CD4-positive, CD25-positive, alpha-beta regulatory T cell (primary cell): ENCODE results near the gene TNFRSF13B. TPM values are rescaled to one million over a fixed set of nuclear protein-coding genes. Genes with fewer than 3 reads are reported as not detected.

Experiments used
- ATAC-seq, 2 donors: fragments of 150-1000 bp; cut with Tn5 transposase; one replicate each; pipeline ENCODE4 v1.10.0; 2021; ENCODE audit warnings: low read depth in 2 of 2, moderate number of reproducible peaks in 2 of 2, moderate library complexity in 1 of 2
- DNase-seq, 3 donors: peaks; one replicate each; pipeline versions ENCODE4 v3.0.0 to v3.0.0-alpha.2; 2012 to 2022; ENCODE audit warnings: mixed read lengths in 1 of 3
- H3K27ac ChIP-seq: one replicate; pipeline ENCODE4 v1.7.0; 2013; ENCODE audit warnings: mild to moderate bottlenecking, low read length; ENCODE audit not compliant: insufficient read depth, poor library complexity, severe bottlenecking
- H3K27me3 ChIP-seq: one replicate; pipeline ENCODE4 v1.7.0; 2013; ENCODE audit warnings: low read length; ENCODE audit not compliant: control insufficient read depth, insufficient read depth
- H3K36me3 ChIP-seq: one replicate; pipeline ENCODE4 v1.7.0; 2013; ENCODE audit warnings: mild to moderate bottlenecking, low read length, moderate library complexity; ENCODE audit not compliant: control insufficient read depth, insufficient read depth
- H3K4me1 ChIP-seq: 2 replicates; pipeline ENCODE4 v1.7.0; 2013; ENCODE audit warnings: mild to moderate bottlenecking, low read length; ENCODE audit not compliant: insufficient read depth, control insufficient read depth, poor library complexity, severe bottlenecking
- H3K4me3 ChIP-seq: one replicate; pipeline ENCODE4 v1.7.0; 2013; ENCODE audit warnings: low read depth, mild to moderate bottlenecking, low read length, moderate library complexity
- H3K9me3 ChIP-seq, 2 experiments: 1 replicate in 1 of 2; 2 replicates in 1 of 2; pipeline ENCODE4 v1.7.0; 2013; ENCODE audit warnings: low read length in 2 of 2, mild to moderate bottlenecking in 1 of 2, moderate library complexity in 1 of 2; ENCODE audit not compliant: control insufficient read depth in 2 of 2
- H3K27ac Mint-ChIP-seq, 3 donors: one replicate each; pipeline ENCODE4 v1.8.0; 2020 to 2022; ENCODE audit warnings: mild to moderate bottlenecking in 3 of 3, mixed read lengths in 3 of 3, moderate library complexity in 2 of 3
- H3K27me3 Mint-ChIP-seq: one replicate; pipeline ENCODE4 v1.8.0; 2022; ENCODE audit warnings: mild to moderate bottlenecking, mixed read lengths
- H3K36me3 Mint-ChIP-seq: one replicate; pipeline ENCODE4 v1.8.0; 2020; ENCODE audit warnings: mixed read lengths
- H3K4me1 Mint-ChIP-seq, 4 donors: one replicate each; pipeline ENCODE4 v1.8.0; 2020 to 2022; ENCODE audit warnings: mixed read lengths in 4 of 4, mild to moderate bottlenecking in 1 of 4
- H3K4me3 Mint-ChIP-seq, 4 donors: one replicate each; pipeline ENCODE4 v1.8.0; 2020 to 2022; ENCODE audit warnings: mild to moderate bottlenecking in 4 of 4, mixed read lengths in 4 of 4, moderate library complexity in 3 of 4
- H3K9me3 Mint-ChIP-seq, 7 donors: one replicate each; pipeline ENCODE4 v1.8.0; 2020 to 2022; ENCODE audit warnings: mixed read lengths in 7 of 7, mild to moderate bottlenecking in 3 of 7, moderate library complexity in 2 of 7
- polyA plus RNA-seq, 4 donors: library from polyadenylated mRNA; unstranded; fragments of 300-500 nt; fragmentation: Illumina TruSeq; gene quantifications; one replicate each; pipeline ENCODE4 v1.2.3, GENCODE V29; 2021
- total RNA-seq: library from RNA; stranded (reverse); gene quantifications from one replicate; pipeline ENCODE4 v1.2.3, GENCODE V29; 2022

Gene TNFRSF13B
- total and polyA plus RNA-seq, 5 donors from 2014 or later = 0.73 to 4.8 (median 3.1) TPM

- H3K4me1 ChIP-seq = no peaks in the 10 kb centered on the region
- H3K4me1 Mint-ChIP-seq = no peaks in the 10 kb centered on the region
- H3K9me3 ChIP-seq = peaks cover 7 to 8% of the 10 kb centered on the region in 2 experiments
- DNase-seq (no peak), ATAC-seq (no peak)
- no peak overlapping the region for H3K27ac Mint-ChIP-seq
- H3K36me3 Mint-ChIP-seq = peaks cover 5% of the 10 kb centered on the region
- H3K9me3 Mint-ChIP-seq = peaks cover 0 to 17% (median 4%) of the 10 kb centered on the region in 7 donors
- H3K4me3 ChIP-seq = no peak overlapping the region
- H3K4me3 Mint-ChIP-seq = no peak overlapping the region
- H3K36me3 ChIP-seq = no peaks in the 10 kb centered on the region
- H3K27ac ChIP-seq = no peak overlapping the region
- H3K27me3 ChIP-seq = no peaks in the 10 kb centered on the region
- H3K27me3 Mint-ChIP-seq = peaks cover 6% of the 10 kb centered on the region
Observed at GRCh38 chr17:16945136-16945482, 26.8 kb downstream of the TNFRSF13B start.

GRCh38 chr17:16944334-16945135, 27.4 kb downstream of the TNFRSF13B start:
- no peak for DNase-seq
- H3K27ac Mint-ChIP-seq = no peak overlapping the region
- peaks cover 6% of the 10 kb centered on the region for H3K27me3 Mint-ChIP-seq
- Histone ChIP-seq H3K4me1 (no peaks in the 10 kb centered on the region), H3K36me3 (no peaks in the 10 kb centered on the region), H3K27me3 (no peaks in the 10 kb centered on the region), H3K27ac (no peak overlapping the region), H3K4me3 (no peak overlapping the region), H3K9me3 (peaks cover 7 to 8% of the 10 kb centered on the region in 2 experiments)
- H3K4me3 Mint-ChIP-seq = no peak overlapping the region
- no peak for ATAC-seq
- H3K9me3 Mint-ChIP-seq = peaks cover 0 to 17% (median 4%) of the 10 kb centered on the region in 7 donors
- H3K4me1 Mint-ChIP-seq = no peaks in the 10 kb centered on the region
- H3K36me3 Mint-ChIP-seq = peaks cover 5% of the 10 kb centered on the region

GRCh38 chr17:16943541-16944333, 28.2 kb downstream of the TNFRSF13B start:
- H3K27me3 ChIP-seq = no peaks in the 10 kb centered on the region
- H3K4me1 ChIP-seq = no peaks in the 10 kb centered on the region
- peak overlapping the region in 1 of 4 donors; percentile 89 for H3K4me3 Mint-ChIP-seq
- peaks cover 5% of the 10 kb centered on the region for H3K36me3 Mint-ChIP-seq
- DNase-seq (no peak), ATAC-seq (no peak)
- no peak overlapping the region for H3K27ac Mint-ChIP-seq
- no peak overlapping the region for H3K27ac ChIP-seq
- H3K27me3 Mint-ChIP-seq = peaks cover 6% of the 10 kb centered on the region
- peaks cover 0 to 11% (median 1%) of the 10 kb centered on the region in 7 donors for H3K9me3 Mint-ChIP-seq
- no peaks in the 10 kb centered on the region for H3K4me1 Mint-ChIP-seq
- H3K36me3 ChIP-seq = no peaks in the 10 kb centered on the region
- no peak overlapping the region for H3K4me3 ChIP-seq
- H3K9me3 ChIP-seq = peaks cover under 1 to 4% of the 10 kb centered on the region in 2 experiments

DNA sequence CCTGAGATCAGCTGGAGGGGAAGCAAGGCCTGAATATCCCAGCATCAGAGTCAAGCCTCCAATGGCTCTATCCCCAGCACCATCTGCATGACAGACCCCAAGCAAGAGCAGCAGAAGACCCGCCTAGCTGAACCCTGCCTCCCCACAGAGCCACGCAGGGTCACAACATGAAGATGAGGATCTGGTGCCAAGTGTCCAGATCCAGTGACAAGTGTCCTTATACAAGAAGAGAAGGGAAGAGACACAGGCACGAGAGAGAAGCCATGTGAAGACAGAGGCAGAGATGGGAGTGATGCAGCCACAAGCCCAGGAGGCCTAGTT, 28.9 kb downstream of the TNFRSF13B start:
- no peak for ATAC-seq
- no peak overlapping the region for H3K27ac Mint-ChIP-seq
- H3K27me3 Mint-ChIP-seq = peaks cover 6% of the 10 kb centered on the region
- no peak overlapping the region for H3K4me3 ChIP-seq
- peaks cover 0 to 6% (median 0%) of the 10 kb centered on the region in 7 donors for H3K9me3 Mint-ChIP-seq
- DNase-seq = no peak
- H3K36me3 Mint-ChIP-seq = peaks cover 4% of the 10 kb centered on the region
- H3K27ac ChIP-seq = no peak overlapping the region
- no peaks in the 10 kb centered on the region for H3K36me3 ChIP-seq
- no peaks in the 10 kb centered on the region for H3K27me3 ChIP-seq
- H3K4me1 Mint-ChIP-seq = no peaks in the 10 kb centered on the region
- no peaks in the 10 kb centered on the region for H3K9me3 ChIP-seq
- no peaks in the 10 kb centered on the region for H3K4me1 ChIP-seq
- H3K4me3 Mint-ChIP-seq = no peak overlapping the region

DNA sequence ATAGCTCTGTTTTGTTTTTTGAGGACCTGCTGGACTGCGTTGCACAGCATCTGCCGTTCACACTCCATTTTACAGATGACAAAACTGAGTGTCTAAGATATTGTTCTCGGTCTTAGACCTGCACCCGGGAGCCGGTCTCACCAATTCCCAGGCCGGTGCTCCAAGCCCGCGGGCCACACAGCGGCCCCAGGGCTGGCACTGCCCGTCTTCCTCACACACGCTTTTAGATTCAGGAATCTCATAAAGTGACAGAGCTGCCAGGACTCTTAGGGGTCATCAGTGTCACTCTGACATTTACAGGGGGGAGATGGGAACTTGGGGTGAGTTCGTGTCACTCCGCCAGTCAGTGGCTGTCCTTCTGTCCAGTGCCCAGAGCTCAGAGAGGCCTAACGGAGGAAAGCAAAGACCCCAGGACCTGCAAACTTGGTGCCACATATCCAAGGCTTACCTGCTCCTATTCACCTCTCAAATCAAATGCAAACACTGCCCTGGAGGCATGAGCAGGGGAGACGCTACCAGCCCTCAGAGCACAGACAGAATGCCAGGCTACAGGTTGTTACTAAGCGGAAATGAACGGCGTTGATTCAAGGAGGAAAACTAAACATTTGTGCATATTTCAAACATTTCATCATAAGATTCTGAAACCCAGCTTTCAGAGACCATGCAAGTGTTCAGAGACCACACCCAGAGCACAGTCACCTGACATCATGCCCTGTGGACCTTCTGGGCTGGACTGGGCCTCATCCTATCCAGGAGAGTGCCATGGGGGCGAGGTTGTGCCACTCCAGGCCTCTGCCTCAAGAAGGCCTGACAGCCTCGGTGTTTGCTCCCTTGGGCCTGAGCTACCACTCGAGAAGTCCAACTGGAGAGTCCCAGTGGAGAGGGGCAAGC, 29.5 kb downstream of the TNFRSF13B start:
- ATAC-seq (no peak), DNase-seq (no peak)
- Mint-ChIP-seq H3K27me3 (peaks cover 6% of the 10 kb centered on the region), H3K4me3 (no peak overlapping the region), H3K9me3 (peaks cover 0 to 1% (median 0%) of the 10 kb centered on the region in 7 donors), H3K27ac (peak overlapping the region in 1 of 3 donors; percentile 41), H3K36me3 (no peaks in the 10 kb centered on the region), H3K4me1 (no peaks in the 10 kb centered on the region)
- H3K27me3 ChIP-seq = no peaks in the 10 kb centered on the region
- H3K36me3 ChIP-seq = no peaks in the 10 kb centered on the region
- H3K4me1 ChIP-seq = no peaks in the 10 kb centered on the region
- H3K4me3 ChIP-seq = no peak overlapping the region
- no peaks in the 10 kb centered on the region for H3K9me3 ChIP-seq
- H3K27ac ChIP-seq = no peak overlapping the region

- no peaks in the 10 kb centered on the region for H3K36me3 ChIP-seq
- Mint-ChIP-seq H3K9me3 (peaks cover 0 to 1% (median 0%) of the 10 kb centered on the region in 7 donors), H3K27ac (peak overlapping the region in 1 of 3 donors; percentile 41)
Observed at GRCh38 chr17:16941072-16942036, 30.6 kb downstream of the TNFRSF13B start.

More at GRCh38 chr17:16941072-16942036, 30.6 kb downstream of the TNFRSF13B start:
- Histone ChIP-seq H3K27ac (no peak overlapping the region), H3K27me3 (no peaks in the 10 kb centered on the region), H3K4me3 (no peak overlapping the region), H3K4me1 (no peaks in the 10 kb centered on the region), H3K9me3 (no peaks in the 10 kb centered on the region)
- Mint-ChIP-seq H3K27me3 (peaks cover 6% of the 10 kb centered on the region), H3K4me1 (no peaks in the 10 kb centered on the region), H3K4me3 (no peak overlapping the region), H3K36me3 (no peaks in the 10 kb centered on the region)
- DNase-seq (no peak), ATAC-seq (no peak)
